Smooth muscle cell (in vitro differentiated cells): Measurements from ENCODE around the gene ITPRIPL2. TPM values are rescaled to one million over a fixed set of nuclear protein-coding genes. Genes with fewer than 3 reads are reported as not detected.

ENCODE experiments used
- DNase-seq: peaks from one replicate; lab custom pipeline; 2025; ENCODE audit not compliant: unreplicated experiment; lab: John Stamatoyannopoulos, UW
- H2AFZ ChIP-seq: fragments of 200-600 bp; sonication (generic); 2 replicates; pipeline ENCODE4 v1.6.0; 2016; ENCODE audit warnings: antibody characterized with exemption, low read depth, mild to moderate bottlenecking
- H3F3A ChIP-seq: fragments of 200-600 bp; sonication (generic); 2 replicates; pipeline ENCODE4 v1.6.0; 2017; ENCODE audit warnings: antibody characterized with exemption, low read depth
- H3K27ac ChIP-seq: fragments of 200-600 bp; sonication (generic); 2 replicates; pipeline ENCODE4 v1.5.1; 2016; ENCODE audit warnings: low read depth, mild to moderate bottlenecking
- H3K27me3 ChIP-seq: fragments of 200-600 bp; sonication (generic); 2 replicates; pipeline ENCODE4 v1.6.1; 2016; ENCODE audit warnings: low read depth, mild to moderate bottlenecking
- H3K36me3 ChIP-seq: fragments of 200-600 bp; sonication (generic); 2 replicates; pipeline ENCODE4 v1.5.1; 2016; ENCODE audit warnings: low read depth
- H3K4me1 ChIP-seq: fragments of 200-600 bp; sonication (generic); 2 replicates; pipeline ENCODE4 v1.5.1; 2016; ENCODE audit warnings: low read depth
- H3K4me2 ChIP-seq: fragments of 200-600 bp; sonication (generic); 2 replicates; pipeline ENCODE4 v1.6.0; 2016; ENCODE audit warnings: mild to moderate bottlenecking
- H3K4me3 ChIP-seq: fragments of 200-600 bp; sonication (generic); 2 replicates; pipeline ENCODE4 v1.5.1; 2016; ENCODE audit warnings: mild to moderate bottlenecking
- H3K79me2 ChIP-seq: fragments of 200-600 bp; sonication (generic); 2 replicates; pipeline ENCODE4 v1.6.0; 2016; ENCODE audit warnings: low read depth, mild to moderate bottlenecking
- H3K9ac ChIP-seq: fragments of 200-600 bp; sonication (generic); 2 replicates; pipeline ENCODE4 v1.6.0; 2016; ENCODE audit warnings: low read depth
- H3K9me3 ChIP-seq: fragments of 200-600 bp; sonication (generic); replicated peaks from 2 replicates; pipeline ENCODE4 v1.5.1; 2016; ENCODE audit warnings: low read depth
- H4K20me1 ChIP-seq: fragments of 200-600 bp; sonication (generic); 2 replicates; pipeline ENCODE4 v1.6.0; 2016; ENCODE audit warnings: low read depth
- CTCF ChIP-seq: fragments of 200-600 bp; sonication (generic); IDR thresholded peaks from 2 replicates; pipeline ENCODE4 v1.5.1; 2017; ENCODE audit warnings: borderline replicate concordance, mild to moderate bottlenecking, antibody characterized with exemption; ENCODE audit not compliant: insufficient read depth, poor library complexity, severe bottlenecking
- whole genome bisulfite sequencing: methylation state at CpG from one replicate; pipeline ENCODE4 v1.1.7; 2016; ENCODE audit warnings: low lambda C conversion rate; 5-methylcytosine and 5-hydroxymethylcytosine counted together
- polyA plus RNA-seq: library from polyadenylated mRNA; unstranded; fragments of >200 nt; fragmentation: Nextera tagmentation; extraction: Ambion mirVana; gene quantifications from 2 replicates; pipeline ENCODE4 v1.2.1, GENCODE V29; 2016
- total RNA-seq: library from RNA; depleted of rRNA; stranded (reverse); fragments of >200 nt; gene quantifications from 2 replicates; pipeline ENCODE4 v1.2.3, GENCODE V29; 2014

The ITPRIPL2 gene
- total and polyA plus RNA-seq, 2 experiments from 2014 or later: 16.4 to 26.4 TPM

- WGBS: 90% methylated on average over 7 of the region's 7 CpGs
- no peak for TF ChIP-seq CTCF
These were observed 39.9 kb upstream of the ITPRIPL2 start for GRCh38 chr16:19073863-19074262.

GRCh38 chr16:19075511-19075910 is 38.3 kb upstream of the ITPRIPL2 start:
- WGBS: 97% methylated on average over 12 of the region's 12 CpGs
- H3K79me2 ChIP-seq: no peaks in the 10 kb centered on the region
- H3K27ac ChIP-seq: no peak overlapping the region
- no peak overlapping the region for H3K9ac ChIP-seq
- peaks cover 18% of the 10 kb centered on the region for H3K36me3 ChIP-seq
- no peaks in the 10 kb centered on the region for H3K4me1 ChIP-seq
- no peak for TF ChIP-seq CTCF
- no peak overlapping the region for H2AFZ ChIP-seq
- H3K4me3 ChIP-seq: no peak overlapping the region
- no peaks in the 10 kb centered on the region for H4K20me1 ChIP-seq
- no peaks in the 10 kb centered on the region for H3K27me3 ChIP-seq
- no peak for DNase-seq
- H3K4me2 ChIP-seq: no peak overlapping the region
- no peaks in the 10 kb centered on the region for H3F3A ChIP-seq
- peaks cover 5% of the 10 kb centered on the region for H3K9me3 ChIP-seq

More at GRCh38 chr16:19073863-19074262, 39.9 kb upstream of the ITPRIPL2 start:
- H3K36me3 ChIP-seq: peaks cover 5% of the 10 kb centered on the region
- H3K4me3 ChIP-seq: no peak overlapping the region
- H3K9me3 ChIP-seq: no peaks in the 10 kb centered on the region
- H3K4me2 ChIP-seq: no peak overlapping the region
- no peak overlapping the region for H2AFZ ChIP-seq
- no peaks in the 10 kb centered on the region for H3K79me2 ChIP-seq
- DNase-seq: no peak
- H3K27ac ChIP-seq: no peak overlapping the region
- H3F3A ChIP-seq: no peaks in the 10 kb centered on the region
- H4K20me1 ChIP-seq: no peaks in the 10 kb centered on the region
- no peak overlapping the region for H3K9ac ChIP-seq
- no peaks in the 10 kb centered on the region for H3K27me3 ChIP-seq
- no peaks in the 10 kb centered on the region for H3K4me1 ChIP-seq

- WGBS: 96% methylated on average over 6 of the region's 6 CpGs
- Histone ChIP-seq H3K27ac (no peak overlapping the region), H3K9ac (no peak overlapping the region), H3K36me3 (peaks cover 18% of the 10 kb centered on the region), H3K27me3 (no peaks in the 10 kb centered on the region), H3K79me2 (no peaks in the 10 kb centered on the region), H4K20me1 (no peaks in the 10 kb centered on the region), H2AFZ (no peak overlapping the region), H3F3A (no peaks in the 10 kb centered on the region), H3K4me2 (no peak overlapping the region), H3K4me1 (no peaks in the 10 kb centered on the region), H3K9me3 (peaks cover 5% of the 10 kb centered on the region), H3K4me3 (no peak overlapping the region)
- DNase-seq: no peak
- no peak for TF ChIP-seq CTCF
These were observed 35.9 kb upstream of the ITPRIPL2 start for GRCh38 chr16:19077879-19078278.

GRCh38 chr16:19083670-19084069 is 30.1 kb upstream of the ITPRIPL2 start:
- H3K4me1 ChIP-seq: no peaks in the 10 kb centered on the region
- H3K27me3 ChIP-seq: no peaks in the 10 kb centered on the region
- H3K4me3 ChIP-seq: no peak overlapping the region
- no peak overlapping the region for H3K27ac ChIP-seq
- no peaks in the 10 kb centered on the region for H3K79me2 ChIP-seq
- H3K9me3 ChIP-seq: peaks cover 5% of the 10 kb centered on the region
- no peak overlapping the region for H2AFZ ChIP-seq
- no peak overlapping the region for H3K4me2 ChIP-seq
- H3K9ac ChIP-seq: no peak overlapping the region
- 81% methylated on average over 1 of the region's 1 CpG for WGBS
- TF ChIP-seq CTCF: no peak
- no peaks in the 10 kb centered on the region for H3F3A ChIP-seq
- no peaks in the 10 kb centered on the region for H4K20me1 ChIP-seq
- peaks cover 15% of the 10 kb centered on the region for H3K36me3 ChIP-seq
- DNase-seq: no peak
